GM12878 (cell line): ENCODE results near the gene SHMT1.

ENCODE experiments used
- BACH1 ChIP-seq: fragments of 450-650 bp; IDR thresholded peaks from 2 replicates; pipeline ENCODE4 v1.6.1; 2017; ENCODE audit warnings: mild to moderate bottlenecking, borderline replicate concordance
- CTCF ChIP-seq, 3 experiments: IDR thresholded peaks in 2 of 3; conservative IDR thresholded peaks in 1 of 3; 2 replicates each; pipeline ENCODE4 v1.5.1; 2011; ENCODE audit warnings: low read depth in 3 of 3, low read length in 3 of 3, mild to moderate bottlenecking in 3 of 3, control low read depth in 2 of 3, moderate library complexity in 2 of 3, inconsistent platforms in 1 of 3, mixed read lengths in 1 of 3; ENCODE audit not compliant: control insufficient read depth in 2 of 3, insufficient read depth in 1 of 3; ENCODE audit errors: extremely low read depth in 1 of 3
- NR2C1 ChIP-seq: fragments of 450-650 bp; IDR thresholded peaks from 2 replicates; pipeline ENCODE4 v1.6.1; 2017; ENCODE audit warnings: antibody characterized with exemption, mild to moderate bottlenecking, moderate library complexity
- RCOR1 ChIP-seq: conservative IDR thresholded peaks from 2 replicates; pipeline ENCODE4 v1.6.1; 2012; ENCODE audit warnings: low read depth, low read length, improper control_type of control experiment

DNA sequence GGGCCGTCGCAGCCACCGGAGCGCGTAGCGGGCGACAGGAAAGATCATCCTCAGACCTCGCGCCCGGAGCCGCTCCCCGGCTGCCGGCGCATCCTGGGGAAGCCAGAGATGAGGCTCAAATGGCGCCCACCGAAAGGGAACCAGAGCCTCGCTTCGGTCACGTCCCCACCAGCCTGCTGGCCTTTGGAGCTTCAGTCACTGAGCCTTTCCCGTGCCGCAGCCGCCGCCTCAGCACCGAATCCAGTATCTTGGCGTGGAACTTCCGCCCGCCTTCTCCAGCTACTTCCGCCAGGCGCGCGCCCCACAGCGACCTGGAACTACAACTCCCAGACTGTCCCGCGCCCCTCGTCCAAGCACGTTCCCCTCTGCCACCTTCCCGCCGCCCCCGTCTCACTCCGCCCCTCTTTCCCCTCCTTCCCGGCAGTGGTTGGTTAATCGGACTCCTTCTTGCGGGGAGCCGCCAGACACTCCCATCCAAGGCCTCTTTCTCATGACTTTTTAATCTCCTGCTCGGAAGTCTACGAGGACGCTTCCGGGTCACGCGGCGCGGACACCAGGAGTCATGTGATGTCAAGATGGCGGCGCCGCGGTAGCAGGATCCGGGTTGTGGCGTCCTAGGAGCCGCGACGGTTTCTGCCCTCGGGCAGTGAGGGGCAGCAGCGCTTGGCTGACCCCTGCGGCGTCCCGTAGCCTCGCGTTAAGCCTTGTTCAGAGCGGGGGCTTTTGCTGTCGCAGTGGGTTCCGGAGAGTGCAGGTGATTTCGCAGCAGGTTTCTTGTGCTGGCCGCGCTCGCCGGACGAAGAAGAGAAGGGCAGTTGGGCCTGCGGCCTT, 48.4 kb downstream of the SHMT1 start, which contains the start of the genes SMCR8 and TOP3A:
- TF ChIP-seq CTCF (IDR thresholded peaks at IDR 0.05 in 2 of 3, conservative IDR thresholded peaks at IDR 0.05 in 1 of 3; ENCODE audit: control insufficient read depth in 2 of 3, extremely low read depth in 1 of 3, insufficient read depth in 1 of 3, low read depth in 3 of 3, low read length in 3 of 3) (no peak), NR2C1 (peak; percentile 94), BACH1 (no peak), RCOR1 (no peak)
